NCI-H774 (cell line): ENCODE measurements around the gene TNXB.
"Not testable (repeated sequence)": the region's sequence is repeated elsewhere in the genome, so short reads cannot be mapped to it uniquely, and the experiment has no call there.

Source experiments
- DNase-seq: peaks from one replicate; lab custom pipeline; 2025; lab: John Stamatoyannopoulos, UW

TNXB gene

DNA sequence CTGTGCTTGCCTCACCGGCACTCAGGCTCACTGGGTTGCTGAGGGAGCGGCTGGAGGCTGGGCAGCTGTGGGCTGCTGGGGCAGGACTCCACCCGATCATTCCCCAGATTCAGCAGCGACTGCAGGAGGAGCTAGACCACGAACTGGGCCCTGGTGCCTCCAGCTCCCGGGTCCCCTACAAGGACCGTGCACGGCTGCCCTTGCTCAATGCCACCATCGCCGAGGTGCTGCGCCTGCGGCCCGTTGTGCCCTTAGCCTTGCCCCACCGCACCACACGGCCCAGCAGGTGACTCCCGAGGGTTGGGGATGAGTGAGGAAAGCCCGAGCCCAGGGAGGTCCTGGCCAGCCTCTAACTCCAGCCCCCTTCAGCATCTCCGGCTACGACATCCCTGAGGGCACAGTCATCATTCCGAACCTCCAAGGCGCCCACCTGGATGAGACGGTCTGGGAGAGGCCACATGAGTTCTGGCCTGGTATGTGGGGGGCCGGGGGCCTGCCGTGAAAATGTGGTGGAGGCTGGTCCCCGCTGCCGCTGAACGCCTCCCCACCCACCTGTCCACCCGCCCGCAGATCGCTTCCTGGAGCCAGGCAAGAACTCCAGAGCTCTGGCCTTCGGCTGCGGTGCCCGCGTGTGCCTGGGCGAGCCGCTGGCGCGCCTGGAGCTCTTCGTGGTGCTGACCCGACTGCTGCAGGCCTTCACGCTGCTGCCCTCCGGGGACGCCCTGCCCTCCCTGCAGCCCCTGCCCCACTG, 68.7 kb downstream of the TNXB start:
- not testable (repeated sequence) for DNase-seq

DNA sequence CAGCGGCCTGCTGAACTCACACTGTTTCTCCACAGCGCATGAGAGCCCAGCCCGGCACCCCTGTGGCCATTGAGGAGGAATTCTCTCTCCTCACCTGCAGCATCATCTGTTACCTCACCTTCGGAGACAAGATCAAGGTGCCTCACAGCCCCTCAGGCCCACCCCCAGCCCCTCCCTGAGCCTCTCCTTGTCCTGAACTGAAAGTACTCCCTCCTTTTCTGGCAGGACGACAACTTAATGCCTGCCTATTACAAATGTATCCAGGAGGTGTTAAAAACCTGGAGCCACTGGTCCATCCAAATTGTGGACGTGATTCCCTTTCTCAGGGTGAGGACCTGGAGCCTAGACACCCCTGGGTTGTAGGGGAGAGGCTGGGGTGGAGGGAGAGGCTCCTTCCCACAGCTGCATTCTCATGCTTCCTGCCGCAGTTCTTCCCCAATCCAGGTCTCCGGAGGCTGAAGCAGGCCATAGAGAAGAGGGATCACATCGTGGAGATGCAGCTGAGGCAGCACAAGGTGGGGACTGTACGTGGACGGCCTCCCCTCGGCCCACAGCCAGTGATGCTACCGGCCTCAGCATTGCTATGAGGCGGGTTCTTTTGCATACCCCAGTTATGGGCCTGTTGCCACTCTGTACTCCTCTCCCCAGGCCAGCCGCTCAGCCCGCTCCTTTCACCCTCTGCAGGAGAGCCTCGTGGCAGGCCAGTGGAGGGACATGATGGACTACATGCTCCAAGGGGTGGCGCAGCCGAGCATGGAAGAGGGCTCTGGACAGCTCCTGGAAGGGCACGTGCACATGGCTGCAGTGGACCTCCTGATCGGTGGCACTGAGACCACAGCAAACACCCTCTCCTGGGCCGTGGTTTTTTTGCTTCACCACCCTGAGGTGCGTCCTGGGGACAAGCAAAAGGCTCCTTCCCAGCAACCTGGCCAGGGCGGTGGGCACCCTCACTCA, 69.5 kb downstream of the TNXB start:
- not testable (repeated sequence) for DNase-seq

DNA sequence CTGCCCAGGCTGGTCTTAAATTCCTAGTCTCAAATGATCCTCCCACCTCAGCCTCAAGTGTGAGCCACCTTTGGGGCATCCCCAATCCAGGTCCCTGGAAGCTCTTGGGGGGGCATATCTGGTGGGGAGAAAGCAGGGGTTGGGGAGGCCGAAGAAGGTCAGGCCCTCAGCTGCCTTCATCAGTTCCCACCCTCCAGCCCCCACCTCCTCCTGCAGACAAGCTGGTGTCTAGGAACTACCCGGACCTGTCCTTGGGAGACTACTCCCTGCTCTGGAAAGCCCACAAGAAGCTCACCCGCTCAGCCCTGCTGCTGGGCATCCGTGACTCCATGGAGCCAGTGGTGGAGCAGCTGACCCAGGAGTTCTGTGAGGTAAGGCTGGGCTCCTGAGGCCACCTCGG, 70.3 kb downstream of the TNXB start:
- not testable (repeated sequence) for DNase-seq

DNA sequence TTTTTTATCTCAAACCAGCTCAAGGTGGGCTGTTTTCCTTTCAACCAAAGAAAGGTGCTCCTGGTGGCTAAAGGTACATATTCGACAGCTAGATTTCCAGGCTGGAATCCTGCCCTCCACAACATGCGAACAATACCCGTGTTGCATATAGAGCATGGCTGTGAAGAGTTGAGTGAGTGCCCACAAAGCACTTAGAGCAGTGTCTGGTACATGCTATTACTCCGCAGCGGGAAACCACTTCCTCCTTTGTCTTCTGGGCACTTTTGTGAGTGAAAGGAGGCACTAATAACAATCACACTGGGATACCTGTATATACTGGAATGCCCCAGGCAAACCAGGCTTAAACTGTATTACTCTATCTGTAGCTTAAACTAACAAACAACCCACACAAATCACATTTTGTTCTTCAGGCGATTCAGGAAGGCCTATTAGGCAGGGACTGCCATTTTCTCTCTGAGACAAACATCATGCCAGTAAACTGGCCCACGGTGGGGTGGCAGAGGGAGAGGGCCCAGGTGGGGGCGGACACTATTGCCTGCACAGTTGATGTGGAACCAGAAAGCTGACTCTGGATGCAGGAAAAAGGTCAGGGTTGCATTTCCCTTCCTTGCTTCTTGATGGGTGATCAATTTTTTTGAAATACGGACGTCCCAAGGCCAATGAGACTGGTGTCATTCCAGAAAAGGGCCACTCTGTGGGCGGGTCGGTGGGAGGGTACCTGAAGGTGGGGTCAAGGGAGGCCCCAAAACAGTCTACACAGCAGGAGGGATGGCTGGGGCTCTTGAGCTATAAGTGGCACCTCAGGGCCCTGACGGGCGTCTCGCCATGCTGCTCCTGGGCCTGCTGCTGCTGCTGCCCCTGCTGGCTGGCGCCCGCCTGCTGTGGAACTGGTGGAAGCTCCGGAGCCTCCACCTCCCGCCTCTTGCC, 71.3 kb downstream of the TNXB start, which contains the start of gene CYP21A2:
CYP21A2 (plus strand) TSS at position 818 of the 927 bp plus-strand sequence; CDS start at position 826, 8 bp downstream.
- not testable (repeated sequence) for DNase-seq

DNA sequence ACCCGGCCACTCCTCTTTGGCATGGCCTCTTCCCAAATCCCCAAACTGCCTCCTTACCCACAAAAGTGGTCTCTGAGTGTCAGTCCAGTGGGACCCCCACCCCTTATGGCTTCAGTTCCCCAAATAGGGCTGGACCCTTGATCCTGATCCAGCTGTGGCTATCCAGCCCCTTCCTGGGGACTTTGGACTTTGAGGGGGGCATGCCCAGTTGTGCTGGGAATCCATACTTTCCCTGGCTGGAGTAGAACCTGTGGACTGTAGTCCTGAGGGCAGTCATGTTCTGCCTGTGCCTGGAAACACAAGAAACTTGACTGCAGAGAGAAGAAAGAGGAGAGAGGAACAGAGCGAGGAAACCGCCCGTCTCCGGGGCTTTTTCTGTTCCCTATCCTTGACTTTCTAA, 72.0 kb downstream of the TNXB start:
- DNase-seq = not testable (repeated sequence)

DNA sequence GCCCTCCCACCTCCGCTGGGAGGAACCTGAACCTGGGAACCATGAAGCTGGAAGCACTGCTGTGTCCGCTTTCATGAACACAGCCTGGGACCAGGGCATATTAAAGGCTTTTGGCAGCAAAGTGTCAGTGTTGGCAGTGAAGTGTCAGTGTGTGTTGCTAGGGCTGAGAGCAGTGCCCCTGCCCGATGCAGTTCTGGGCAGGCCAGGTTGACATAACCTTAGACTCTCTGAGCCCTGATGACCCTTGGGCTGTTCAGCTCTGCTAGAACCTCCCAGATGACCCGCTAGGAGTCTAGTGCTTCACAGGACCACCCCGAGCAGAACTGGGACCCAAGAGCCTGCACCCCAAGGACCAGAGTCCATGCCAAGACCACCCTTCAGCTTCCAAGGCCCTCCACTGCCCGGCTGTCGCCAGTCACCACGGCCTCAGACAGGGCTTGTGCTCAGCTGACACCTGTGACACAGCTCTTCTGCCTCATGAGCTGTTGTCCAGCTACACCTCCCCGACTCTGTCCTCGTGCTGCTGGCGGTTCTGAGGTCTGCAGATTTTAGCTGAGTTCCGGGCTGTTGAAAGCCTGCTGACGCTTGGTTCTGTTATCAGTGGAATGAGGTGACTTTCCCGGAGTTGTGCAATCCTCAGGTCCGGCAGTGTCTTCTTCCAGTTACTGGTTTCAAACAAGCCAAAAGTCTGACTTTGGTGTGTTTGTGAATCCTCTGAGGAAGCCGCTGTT, 73.7 kb downstream of the TNXB start:
- DNase-seq = not testable (repeated sequence)

DNA sequence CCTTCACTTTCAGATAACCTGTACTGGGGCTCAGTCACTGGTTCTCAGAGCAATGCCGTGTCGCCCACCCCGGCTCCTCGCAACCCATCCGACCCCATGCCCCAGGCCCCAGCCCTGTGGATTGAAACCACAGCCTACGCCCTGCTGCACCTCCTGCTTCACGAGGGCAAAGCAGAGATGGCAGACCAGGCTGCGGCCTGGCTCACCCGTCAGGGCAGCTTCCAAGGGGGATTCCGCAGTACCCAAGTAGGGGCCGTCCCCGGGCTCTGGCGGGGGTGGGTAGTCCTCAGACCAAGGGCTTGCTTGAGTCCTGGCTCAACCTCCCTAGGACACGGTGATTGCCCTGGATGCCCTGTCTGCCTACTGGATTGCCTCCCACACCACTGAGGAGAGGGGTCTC, 79.6 kb downstream of the TNXB start:
- DNase-seq = not testable (repeated sequence)

DNA sequence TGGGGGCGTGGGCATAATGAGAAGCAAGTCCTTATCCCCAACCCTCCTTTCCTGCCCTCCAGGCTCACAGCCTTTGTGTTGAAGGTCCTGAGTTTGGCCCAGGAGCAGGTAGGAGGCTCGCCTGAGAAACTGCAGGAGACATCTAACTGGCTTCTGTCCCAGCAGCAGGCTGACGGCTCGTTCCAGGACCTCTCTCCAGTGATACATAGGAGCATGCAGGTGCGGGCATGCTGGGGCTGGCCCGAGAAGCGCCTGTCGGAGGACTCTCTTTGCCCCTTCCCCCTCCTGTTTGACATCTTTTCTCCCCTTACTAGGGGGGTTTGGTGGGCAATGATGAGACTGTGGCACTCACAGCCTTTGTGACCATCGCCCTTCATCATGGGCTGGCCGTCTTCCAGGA, 80.5 kb downstream of the TNXB start:
- not testable (repeated sequence) for DNase-seq

DNA sequence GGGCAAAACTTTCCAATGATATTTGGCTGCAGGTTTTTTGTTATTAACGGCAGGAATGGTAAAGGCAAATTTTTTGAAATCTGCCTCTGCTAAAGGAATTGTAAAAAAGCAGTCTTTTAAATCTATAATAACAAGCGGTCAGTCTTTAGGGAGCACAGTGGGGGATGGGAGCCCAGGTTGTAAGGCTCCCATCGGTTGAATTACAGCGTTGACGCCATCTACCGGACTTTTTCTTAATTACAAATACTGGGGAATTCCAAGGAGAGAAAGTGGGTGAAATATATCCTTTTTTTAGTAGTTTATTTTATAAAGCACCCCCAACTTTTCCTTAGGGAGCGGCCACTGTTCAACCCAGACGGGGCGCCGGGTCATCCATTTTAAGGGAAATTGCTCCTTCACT, 87.0 kb downstream of the TNXB start:
- not testable (repeated sequence) for DNase-seq

DNA sequence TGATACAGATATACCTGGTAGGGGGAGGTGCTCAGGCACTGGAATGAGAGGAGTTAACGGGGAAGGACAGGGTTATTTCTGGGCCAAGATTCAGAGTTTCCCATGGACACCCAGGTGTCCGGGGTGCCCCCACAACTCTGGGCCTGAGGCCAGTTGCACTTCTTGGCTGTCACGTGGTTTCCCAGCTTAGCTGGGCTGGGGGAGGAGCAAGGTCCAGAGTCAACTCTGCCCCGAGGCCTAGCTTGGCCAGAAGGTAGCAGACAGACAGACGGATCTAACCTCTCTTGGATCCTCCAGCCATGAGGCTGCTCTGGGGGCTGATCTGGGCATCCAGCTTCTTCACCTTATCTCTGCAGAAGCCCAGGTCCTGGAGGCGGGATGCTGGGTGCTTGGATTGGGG, 94.6 kb downstream of the TNXB start, which contains the start of gene C4B:
C4B (plus strand) TSS at position 249 of the 400 bp plus-strand sequence; CDS start at position 300, 51 bp downstream.
- not testable (repeated sequence) for DNase-seq

DNA sequence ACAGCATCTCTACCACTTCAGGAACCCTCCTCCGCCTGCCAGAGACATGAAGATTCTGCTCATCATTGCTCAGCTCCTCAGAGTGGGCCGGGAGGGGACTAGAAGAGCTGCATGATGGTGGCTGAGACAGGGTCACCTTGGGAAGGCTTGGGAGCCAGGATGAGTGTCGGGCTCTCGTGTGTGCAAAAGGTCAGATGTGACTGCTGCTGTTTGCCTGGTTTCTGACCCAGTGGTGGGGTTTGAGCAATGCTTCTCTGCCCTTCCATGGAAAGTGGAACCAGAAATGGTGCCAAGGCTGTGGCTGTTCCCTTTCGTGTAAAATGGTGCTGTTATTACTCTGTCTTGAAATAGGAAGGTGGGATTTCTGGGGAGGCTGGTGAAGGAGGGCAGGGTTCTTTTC, 95.4 kb downstream of the TNXB start:
- not testable (repeated sequence) for DNase-seq

DNA sequence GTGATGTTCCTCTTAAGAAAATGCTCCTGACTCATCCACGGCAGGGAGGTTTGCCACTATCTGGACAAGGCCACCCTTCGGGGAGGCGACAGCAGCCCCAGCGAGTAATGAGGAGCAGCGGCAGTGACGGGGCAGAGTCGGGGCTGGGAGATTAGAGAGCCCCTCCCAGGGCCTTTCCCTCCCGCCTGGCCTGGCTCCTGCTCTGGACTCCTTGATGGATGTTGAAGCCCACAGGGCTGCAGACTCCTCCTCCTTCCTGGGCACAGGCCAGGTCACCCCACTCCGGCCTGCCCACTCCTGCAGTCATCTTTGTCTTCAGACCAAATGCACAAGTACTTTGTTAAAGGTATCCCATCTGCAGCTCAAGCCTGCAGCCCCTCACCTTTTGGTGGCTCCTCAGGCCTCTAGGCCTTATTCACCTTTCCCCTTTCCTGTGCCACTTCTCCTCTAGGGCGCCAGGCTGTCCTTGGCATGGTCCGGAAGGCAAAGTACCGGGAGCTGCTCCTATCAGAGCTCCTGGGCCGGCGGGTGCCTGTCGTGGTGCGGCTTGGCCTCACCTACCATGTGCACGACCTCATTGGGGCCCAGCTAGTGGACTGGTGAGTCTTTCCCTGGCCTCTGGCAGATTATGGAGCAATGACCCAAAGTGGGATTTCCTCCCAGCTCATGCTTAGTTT, 96.1 kb downstream of the TNXB start:
- DNase-seq = not testable (repeated sequence)

DNA sequence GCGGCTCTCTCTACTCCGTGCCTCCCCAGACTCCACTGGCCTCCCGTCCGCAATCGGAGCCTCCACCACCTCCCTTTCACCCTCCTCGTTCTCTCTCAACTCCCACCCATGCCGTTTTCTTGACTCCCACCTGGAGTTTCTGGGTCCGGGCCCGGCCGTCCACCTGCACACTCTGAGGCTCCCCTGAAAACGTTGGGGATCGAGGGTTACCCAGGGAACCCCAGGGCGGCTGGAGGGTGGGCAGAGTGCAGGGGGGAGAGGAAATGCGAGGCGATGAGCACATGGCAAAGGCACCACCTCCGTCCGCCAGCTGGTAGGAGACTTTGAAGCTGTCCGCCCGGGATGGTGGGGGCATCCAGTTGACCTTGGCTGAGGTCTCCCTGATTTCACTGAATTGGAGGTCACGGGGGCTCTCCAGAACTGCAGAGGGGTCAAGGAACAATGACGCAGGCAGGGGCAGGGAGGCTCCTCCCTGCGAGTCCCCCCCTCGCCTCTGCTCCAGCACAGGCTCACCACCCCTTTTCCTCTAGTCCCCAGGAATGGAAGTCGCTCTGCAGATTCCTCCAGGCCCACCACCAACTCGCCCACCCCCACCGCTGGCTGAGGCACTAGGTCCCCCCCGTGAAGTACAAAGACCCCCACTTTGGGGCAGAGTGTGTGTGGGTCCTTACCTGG, 98.1 kb downstream of the TNXB start:
- not testable (repeated sequence) for DNase-seq

DNA sequence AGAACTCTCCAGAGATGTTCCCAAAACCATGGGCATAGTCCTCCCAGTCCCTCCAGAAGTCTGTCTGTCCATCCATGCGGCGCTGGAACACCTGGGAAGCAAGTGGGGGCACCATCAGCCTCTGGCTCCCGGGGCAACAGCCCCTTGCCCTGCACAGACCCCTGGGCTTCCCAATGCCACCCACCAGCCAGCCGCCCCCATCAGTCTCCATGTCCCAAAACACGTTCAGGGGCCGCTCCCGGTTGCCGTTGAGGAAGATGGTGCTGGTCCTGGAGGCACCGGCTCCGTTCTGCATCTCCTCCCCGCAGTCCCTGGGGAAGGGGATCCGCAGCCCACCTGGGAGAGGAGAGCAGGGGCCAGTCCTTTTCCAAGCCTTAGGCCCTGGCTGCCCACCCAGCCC, 99.6 kb downstream of the TNXB start:
- DNase-seq = not testable (repeated sequence)

DNA sequence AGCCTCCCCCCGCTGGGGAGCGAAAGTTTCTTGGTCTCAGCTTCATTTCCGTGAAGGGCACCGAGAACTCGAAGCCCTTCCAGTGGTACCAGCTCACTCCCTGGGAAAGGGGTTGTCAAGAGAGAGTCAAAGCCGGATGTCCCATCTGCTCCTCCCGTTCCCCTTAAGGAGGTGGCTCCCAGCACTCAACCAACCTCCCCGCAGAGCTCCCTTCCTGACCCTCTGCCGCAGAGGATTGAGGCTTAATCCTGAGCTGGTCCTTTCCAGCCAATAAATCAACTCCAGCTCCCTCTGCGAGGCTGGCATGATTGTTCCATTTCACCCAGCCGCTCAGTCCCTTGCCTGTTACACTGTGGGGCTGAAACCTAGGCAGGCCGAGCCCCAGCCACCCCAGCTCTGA, 100.5 kb downstream of the TNXB start:
- DNase-seq = not testable (repeated sequence)

DNA sequence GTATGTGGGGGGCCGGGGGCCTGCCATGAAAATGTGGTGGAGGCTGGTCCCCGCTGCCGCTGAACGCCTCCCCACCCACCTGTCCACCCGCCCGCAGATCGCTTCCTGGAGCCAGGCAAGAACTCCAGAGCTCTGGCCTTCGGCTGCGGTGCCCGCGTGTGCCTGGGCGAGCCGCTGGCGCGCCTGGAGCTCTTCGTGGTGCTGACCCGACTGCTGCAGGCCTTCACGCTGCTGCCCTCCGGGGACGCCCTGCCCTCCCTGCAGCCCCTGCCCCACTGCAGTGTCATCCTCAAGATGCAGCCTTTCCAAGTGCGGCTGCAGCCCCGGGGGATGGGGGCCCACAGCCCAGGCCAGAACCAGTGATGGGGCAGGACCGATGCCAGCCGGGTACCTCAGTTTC, 101.1 kb downstream of the TNXB start:
- not testable (repeated sequence) for DNase-seq

DNA sequence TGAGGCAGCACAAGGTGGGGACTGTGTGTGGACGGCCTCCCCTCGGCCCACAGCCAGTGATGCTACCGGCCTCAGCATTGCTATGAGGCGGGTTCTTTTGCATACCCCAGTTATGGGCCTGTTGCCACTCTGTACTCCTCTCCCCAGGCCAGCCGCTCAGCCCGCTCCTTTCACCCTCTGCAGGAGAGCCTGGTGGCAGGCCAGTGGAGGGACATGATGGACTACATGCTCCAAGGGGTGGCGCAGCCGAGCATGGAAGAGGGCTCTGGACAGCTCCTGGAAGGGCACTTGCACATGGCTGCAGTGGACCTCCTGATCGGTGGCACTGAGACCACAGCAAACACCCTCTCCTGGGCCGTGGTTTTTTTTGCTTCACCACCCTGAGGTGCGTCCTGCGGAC, 102.1 kb downstream of the TNXB start:
- DNase-seq = not testable (repeated sequence)

DNA sequence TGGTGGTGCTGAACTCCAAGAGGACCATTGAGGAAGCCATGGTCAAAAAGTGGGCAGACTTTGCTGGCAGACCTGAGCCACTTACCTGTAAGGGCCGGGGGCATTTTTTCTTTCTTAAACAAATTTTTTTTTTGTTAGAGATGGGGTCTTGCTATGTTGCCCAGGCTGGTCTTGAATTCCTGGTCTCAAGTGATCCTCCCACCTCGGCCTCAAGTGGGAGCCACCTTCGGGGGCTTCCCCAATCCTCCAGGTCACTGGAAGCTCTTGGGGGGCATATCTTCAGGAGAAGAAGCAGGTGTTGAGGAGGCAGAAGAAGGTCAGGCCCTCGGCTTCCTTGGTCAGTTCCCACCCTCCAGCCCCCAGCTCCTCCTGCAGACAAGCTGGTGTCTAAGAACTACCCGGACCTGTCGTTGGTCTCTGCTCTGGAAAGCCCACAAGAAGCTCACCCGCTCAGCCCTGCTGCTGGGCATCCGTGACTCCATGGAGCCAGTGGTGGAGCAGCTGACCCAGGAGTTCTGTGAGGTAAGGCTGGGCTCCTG, 103.1 kb downstream of the TNXB start:
- not testable (repeated sequence) for DNase-seq

DNA sequence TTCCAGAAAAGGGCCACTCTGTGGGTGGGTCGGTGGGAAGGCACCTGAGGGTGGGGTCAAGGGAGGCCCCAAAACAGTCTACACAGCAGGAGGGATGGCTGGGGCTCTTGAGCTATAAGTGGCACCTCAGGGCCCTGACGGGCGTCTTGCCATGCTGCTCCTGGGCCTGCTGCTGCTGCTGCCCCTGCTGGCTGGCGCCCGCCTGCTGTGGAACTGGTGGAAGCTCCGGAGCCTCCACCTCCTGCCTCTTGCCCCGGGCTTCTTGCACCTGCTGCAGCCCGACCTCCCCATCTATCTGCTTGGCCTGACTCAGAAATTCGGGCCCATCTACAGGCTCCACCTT, 103.6 kb downstream of the TNXB start:
- not testable (repeated sequence) for DNase-seq
